GM19351 (cell line): ENCODE measurements around the gene GPR180.
"Not testable (repeated sequence)": the region's sequence is repeated elsewhere in the genome, so short reads cannot be mapped to it uniquely, and the experiment has no call there.

ENCODE experiments used
- ATAC-seq: cut with Tn5 transposase; IDR thresholded peaks from one replicate; pipeline ENCODE4 v1.9.1; 2021; ENCODE audit warnings: mild to moderate bottlenecking, moderate library complexity; ENCODE audit not compliant: unreplicated experiment

GPR180 gene

DNA sequence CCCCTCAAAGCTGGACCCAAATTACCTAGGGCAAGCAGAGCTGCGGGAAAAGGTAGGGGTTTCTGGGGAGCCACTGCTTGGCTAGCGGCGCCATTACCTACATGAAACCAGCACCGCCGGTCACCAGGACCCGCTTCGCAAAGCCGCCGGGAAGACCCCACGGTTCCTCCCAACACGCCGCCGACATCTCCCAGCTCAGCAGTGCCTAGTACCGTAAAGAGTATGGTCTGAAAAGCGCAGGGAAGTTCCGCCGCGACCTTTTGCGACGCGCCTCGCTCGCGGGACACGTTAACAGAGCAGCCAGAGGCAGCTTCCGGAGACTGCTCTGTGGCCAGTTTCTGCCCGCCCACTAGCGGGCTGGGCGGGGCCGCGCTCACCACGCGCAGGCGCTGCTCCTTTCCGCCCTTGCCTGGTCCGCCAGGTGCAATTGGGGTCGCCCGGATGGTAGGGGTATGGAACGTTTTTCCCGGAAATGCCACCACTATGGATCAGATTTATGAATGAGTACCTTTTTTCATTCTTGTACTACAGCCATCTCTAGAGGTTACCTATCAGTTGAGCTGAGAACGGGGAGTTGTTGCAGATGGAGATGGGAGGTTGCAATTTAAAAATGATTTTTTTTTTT, 5.6 kb upstream of the GPR180 start, which contains the start of gene TGDS:
Gene TGDS (minus strand): TSS at position 203 of the 625 bp plus-strand sequence. CDS start 16 bp downstream, at position 187.
- peak; percentile 92 for ATAC-seq

DNA sequence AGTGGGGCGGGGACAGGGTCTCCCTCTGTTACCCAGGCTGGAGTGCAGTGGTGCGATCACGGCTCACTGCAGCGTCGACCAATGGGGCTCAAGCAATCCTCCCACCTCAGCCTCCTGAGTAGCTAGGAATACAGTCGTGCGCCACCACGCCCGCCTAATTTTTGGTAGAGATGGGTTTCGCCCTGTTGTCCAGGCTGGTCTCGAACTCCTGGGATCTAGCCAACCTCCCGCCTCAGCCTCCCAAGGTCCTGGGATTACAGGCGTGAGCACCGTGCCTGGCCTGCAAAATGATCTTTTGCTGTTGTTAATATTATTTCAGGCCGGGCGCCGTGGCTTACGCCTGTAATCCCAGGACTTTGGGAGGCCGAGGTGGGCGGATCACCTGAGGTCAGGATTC, 5.1 kb upstream of the GPR180 start:
- no peak for ATAC-seq

DNA sequence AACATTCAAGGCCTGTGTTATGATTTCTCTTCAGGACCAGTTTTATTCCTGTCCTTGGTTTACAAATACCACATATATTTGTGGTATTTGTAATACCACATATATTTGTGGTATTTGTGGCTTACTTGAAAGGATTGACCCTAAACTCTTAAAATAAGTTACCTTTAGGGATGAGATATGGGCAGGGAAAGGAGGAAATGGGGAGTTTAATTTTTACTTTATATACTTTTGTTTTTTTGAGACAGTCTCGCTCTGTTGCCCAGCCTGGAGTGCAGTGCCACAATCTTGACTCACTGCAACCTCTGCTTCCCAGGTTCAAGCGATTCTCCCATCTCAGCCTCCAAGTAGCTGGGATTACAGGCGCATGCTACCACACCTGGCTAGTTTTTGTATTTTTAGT, 3.4 kb upstream of the GPR180 start:
- no peak for ATAC-seq

DNA sequence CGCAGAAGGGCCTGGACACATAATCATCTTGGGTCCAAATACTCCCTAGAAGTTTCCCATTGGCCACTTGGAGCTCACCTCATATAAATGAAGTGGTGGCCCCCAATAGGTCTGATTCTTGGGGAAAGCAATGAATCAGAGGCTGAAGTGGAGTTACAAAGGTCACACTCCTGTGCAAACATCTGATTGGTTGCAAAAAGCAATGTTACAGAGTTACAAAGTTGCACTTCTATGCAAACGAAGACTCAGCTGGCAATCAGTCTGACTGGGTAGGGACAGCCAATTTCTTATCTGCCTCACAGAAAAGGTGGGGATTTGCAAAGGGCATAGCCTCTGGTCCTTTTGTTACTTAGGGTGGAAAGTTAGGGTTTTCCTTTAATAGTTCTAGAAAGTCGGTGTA, 1.8 kb upstream of the GPR180 start:
- no peak for ATAC-seq

DNA sequence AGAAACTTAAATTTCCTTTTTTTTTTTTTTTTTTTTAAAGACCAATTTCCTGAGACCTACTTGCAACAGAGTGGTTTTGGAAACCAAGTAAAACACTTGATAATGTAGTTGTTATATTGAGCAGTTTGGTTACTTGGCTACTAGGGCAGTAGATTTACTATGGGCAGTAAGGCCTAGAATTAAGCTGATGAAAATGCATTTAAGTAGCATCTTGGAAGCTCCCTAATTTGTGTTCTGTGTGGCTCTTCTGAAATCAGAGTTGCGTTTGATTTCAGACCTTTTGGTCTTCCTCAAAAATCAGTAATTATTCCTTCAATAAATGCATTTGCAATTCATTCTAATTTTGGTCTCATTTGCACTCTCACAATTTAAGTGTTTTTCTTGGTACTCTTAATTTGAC, 810 bp downstream of the GPR180 start:
- ATAC-seq: no peak

DNA sequence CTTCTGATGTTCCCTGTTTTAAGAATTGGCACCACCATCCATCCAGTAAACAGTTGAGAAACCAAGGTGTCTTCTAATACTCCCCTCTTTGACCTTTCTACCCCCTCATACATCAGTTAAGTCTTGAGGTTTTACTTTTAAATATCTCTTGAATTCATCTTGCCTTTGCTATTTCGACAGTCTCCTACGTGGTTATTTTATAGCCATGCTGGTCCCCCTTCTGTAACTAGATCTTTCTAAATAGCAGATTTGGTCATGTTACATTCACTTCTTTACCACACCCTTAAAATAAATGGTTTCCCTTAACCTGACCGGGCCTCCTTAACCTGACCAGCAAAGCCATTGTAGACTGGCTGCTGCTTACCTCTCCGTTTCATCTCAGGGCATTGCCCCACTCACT, 5.4 kb downstream of the GPR180 start:
- ATAC-seq: no peak

DNA sequence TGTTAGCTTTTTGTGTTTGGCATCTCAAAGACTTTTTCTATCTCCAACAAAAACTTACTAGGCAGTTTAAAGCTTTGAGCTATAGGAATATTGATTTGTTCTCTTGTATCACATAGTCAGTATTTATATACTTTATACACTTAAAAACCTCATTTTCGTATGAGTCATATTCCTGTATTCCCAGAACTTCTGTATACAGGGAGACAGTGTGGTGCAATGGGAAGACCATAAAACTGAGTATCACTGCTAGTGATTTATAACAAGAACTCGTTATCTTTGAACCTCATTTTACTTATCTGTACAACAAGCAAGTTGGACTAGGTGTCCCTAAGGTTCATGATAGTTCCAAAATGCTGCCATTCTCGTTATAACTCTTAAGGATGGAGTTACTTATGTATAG, 6.3 kb downstream of the GPR180 start:
- ATAC-seq: no peak

DNA sequence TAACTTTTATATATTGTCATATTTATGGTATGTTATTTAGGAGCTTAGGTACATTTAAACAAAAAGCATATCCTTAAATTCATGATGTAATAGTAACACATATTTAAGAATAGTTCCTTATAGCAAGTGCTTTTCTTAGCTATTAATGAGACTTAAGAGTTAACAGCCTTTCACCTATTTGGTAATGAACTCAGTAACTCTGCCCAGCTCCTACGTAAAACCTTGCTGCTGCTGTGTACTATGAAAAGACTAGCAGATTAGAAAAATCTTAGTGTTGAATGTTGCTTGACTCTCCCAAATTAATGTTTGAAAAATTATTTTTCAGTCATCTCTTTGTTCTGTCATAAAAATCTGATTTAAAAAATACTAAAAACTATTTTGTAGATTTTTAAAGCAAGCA, 6.9 kb downstream of the GPR180 start:
- no peak for ATAC-seq

DNA sequence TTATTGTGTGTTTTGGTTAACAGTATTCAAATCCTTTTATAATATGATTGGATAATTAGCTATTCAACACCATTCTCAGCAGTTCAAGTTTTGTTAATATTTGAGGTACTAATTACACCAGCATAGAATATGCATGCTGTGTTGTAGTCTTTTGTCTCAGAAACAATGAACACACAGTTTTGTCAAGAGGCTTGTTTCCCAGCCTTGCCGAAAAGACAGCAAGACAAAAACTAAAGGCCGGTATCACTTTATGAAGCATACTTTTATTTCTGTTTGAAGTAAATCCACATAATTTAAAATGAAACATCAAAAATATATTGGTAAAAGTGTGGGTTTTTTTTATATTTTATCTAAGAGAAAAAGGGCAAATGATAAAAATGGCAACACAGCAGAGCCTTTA, 7.5 kb downstream of the GPR180 start:
- no peak for ATAC-seq

DNA sequence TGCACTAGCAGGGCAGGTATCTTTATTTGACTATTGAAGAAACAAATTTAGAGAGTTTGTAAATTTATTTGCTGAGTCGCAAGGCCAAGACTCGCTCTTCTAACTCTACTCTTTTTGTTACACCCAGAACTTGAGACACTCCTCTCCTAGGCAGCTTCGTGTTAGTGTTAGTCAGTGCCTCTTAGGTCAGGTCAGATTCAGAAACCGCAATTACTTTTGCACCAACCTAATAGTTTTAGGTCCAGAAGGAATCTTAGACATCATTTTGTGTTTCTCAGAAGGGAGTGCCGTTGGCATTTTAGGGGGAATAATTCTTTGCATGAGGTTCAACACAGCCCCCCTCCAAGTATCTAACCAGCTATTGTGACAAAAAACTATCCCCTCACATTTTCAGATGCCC, 8.8 kb downstream of the GPR180 start:
- no peak for ATAC-seq

DNA sequence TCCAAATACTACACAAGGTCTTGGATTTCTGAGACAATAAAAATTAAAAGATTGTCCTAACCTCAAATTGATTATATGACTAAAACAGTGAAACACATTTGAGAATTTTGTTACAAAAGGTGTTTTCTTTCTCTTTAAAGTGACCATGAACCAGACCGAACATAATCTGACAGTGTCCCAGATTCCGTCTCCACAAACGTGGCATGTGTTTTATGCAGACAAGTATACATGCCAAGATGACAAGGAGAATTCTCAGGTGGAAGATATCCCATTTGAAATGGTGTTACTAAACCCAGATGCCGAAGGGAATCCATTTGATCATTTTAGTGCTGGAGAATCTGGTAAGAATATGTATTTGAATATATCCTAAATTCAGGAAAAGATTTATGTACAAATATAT, 10.4 kb downstream of the GPR180 start:
- no peak for ATAC-seq

DNA sequence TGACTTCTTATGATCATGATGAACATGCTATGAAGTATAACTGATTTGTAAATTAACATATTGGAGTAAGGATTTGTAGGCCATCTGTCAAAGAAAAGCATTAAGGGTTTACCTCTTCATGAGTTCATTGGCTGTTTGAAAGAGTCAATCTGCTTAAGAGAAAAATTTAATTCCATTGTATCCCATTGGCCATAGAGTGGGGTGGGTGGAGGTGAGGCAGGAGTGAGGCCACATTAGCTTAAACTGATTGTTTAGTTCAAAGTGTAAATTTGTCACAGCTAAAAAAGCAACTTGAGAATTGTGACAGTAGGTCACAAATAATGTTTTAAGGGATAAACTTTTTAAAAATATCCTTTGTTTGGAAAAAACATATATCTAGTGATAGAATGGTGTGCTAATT, 11.4 kb downstream of the GPR180 start:
- no peak for ATAC-seq

DNA sequence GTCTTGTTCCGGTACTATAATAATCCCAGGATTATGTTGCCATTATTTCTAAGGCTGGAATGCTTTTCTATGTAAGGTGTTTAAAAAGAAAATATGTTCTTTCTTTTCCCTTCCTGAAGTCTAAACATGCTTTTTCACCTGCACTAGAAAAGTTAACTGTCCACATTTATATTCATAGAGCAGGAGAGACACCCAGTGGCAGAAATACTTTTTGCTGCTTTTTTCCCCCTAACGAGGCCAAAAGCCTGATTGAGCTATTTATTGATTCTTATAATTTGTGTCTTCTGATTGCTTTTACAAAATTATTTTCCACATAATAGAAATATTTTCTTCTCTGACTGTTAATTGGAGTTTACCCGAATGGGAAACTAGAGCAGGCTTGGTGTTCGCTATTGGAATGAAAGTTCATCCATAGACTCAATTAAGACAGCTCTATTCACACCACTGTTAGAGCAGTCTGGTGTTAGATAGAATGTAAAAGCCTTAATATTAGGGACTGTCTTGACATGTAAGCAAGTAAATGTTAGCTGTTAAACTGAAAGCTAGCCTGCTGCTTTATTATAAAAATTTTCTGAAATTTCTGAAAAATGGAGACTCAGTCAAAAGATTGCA, 15.8 kb downstream of the GPR180 start:
- peak; percentile 43 for ATAC-seq

DNA sequence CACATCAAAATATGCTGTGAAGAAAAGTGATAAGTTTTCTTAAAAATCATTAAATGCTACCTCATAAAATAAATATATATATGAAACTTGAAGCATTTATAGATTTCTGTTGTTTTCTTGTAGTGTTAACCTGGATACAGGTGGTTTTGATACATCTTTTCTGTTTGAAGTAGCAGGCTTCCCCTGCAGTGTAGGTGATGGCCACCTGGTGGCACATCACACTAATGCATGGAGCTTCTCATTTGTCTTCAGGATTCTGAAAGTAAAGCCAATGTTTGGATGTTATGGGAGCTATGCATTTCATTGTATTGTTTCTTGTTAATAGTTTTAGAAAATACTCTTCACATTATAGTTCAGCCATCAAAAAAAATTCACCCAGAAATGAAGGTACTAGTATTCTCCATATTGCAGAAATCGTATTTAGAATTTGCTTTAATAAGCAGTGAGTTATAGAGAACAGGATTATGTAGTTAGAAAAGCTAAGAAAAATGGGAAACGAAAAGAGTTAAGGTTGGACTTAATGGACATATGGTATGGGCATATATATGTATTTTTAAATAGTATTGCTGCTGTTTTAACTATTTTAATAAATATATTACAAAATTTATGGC, 18.7 kb downstream of the GPR180 start:
- ATAC-seq: peak; percentile 85

DNA sequence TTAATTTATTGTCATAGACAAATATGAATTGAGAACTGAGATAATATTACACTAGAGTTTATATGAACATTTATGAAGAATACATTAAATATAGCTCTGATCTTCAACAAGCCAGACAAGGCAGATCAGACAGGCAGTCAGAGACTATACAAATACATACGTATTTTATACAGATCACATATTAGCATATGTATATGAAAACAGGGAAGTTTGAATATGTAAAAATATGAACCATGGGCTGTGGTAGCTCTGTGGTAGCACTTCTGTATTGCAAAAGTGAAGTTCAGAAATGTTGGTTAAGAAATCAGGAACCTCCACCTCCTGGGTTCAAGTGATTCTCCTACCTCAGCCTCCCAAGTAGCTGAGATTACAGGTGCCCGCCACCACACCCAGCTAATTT, 20.7 kb downstream of the GPR180 start:
- ATAC-seq: no peak

DNA sequence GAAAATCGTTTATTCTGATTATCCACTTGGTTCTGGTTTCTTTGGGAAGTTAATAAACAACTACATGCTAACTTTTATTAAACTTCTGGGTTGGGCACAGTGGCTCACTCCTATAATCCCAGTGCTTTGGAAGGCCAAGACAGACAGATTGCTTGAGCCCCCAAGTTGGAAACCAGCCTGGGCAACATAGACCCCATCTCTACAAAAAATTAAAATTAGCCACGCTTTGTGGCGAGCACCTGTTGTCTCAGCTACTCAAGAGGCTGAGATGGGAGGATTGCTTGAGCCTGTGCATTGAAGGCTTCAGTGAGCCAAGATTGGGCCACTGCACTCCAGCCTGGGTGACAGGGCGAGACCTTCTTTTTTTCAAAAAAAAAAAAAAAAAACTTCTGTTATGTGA, 21.7 kb downstream of the GPR180 start:
- ATAC-seq: no peak

DNA sequence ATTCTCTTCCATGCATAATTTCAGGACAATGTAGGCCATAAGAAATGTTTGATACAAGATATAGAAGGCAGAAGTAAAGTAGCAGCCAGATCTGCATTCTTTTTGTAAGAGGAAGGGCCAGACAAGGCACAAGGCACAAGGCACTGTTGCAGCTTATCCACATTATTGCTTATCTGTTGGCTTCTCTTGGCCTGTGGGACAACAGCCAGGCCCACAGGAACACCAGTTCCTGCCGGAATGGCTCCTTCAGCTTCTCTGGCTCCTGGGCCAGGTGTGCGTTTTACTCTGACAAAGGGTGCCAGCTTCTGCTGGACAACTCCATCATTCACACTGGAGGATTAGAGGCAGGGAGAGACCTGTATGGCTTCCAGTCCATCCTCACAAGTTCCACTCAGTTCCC, 29.2 kb downstream of the GPR180 start:
- ATAC-seq: no peak

DNA sequence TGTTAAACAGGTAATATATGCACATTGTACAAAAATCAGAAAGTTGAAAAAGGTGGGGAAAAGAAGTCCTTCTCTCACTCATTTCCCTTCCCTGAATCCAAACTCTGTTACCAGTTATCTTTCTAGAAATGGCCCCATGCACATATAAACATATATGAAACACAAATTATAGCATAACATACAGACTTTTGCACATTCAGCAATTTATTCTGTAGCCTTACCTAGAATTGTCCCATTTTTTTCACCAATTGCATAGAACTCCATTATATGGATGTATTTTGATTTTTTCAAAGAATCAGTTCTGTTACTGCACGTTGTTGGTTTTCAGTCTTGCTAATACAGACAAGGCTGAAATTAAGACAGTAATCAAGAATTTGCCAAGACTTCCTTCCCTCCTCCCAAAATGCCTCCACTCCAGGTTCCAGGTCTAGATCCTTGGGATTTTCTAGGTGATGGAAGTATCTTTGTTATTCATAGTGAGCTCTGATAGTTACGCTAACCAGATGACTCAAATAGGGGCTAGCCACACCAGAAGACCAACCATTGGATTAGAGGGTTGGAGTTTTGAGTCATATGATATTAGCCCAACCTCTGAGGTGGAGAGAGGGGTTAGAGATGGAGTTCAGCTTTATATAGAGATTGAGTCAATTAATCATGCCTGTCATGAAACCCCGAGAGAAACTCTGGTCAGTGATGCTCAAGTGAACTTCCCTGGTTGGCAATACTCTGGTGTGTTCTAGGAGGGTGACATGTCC, 30.7 kb downstream of the GPR180 start:
- ATAC-seq: no peak

DNA sequence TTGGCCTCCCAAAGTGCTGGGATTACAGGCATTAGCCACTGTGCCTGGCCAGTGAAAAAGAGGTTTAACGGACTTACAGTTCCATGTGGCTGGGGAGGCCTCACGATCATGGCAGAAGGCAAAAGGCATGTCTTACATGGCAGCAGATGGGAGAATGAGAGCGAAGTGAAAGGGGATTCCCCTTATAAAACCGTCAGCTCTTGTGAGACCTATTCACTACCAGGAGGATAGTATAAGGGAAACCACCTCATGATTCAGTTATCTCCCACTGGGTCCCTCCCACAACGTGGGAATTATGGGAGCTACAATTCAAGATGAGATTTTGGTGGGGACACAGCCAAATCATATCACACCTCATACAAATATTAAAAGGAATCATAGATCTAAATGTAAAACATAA, 34.4 kb downstream of the GPR180 start:
- ATAC-seq: peak; percentile 56

DNA sequence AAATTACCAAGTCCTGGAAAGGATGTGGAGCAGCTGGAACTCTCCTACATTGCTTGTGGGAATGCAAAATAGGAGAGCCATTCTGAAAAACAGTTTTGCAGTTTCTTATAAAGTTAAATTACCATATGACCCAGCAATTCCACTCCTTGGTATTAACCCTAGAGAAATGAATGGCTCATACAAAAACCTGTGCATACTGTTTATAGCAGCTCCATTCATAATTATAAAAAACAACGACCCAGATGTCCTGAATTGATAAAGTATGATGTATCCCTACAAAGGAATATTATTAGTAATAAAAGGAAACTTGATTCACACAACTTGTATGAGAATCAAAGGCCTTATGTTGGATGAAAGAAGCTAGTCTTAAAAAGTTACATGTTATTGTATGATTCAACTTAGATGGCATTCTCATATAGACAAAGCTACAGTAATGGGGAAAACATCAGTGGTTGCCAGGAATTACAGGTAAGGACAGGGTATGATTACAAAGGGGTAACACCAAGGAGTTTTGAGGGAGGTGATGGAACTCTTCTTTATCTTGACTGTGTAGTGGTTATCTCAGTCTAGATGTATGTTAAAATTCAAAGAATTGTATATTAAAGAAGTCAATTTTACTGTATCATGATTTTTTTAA, 35.4 kb downstream of the GPR180 start:
- ATAC-seq: no peak

DNA sequence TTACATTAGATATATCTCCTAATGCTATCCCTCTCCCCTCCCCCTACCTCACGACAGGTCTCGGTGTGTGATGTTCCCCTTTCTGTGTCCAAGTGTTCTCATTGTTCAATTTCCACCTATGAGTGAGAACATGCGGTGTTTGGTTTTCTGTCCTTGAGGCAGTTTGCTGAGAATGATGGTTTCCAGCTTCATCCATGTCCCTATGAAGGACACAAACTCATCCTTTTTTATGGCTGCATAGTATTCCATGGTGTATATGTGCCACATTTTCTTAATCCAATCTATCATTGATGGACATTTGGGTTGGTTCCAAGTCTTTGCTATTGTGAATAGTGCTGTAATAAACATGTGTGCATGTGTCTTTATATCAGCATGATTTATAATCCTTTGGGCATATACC, 36.0 kb downstream of the GPR180 start:
- not testable (repeated sequence) for ATAC-seq
